Measurements from ENCODE around the gene COL8A1. TPM values are rescaled to one million over a fixed set of nuclear protein-coding genes. Genes with fewer than 3 reads are reported as not detected.

The COL8A1 gene
- total and polyA plus RNA-seq, 10 of the 15 experiments (the other 5 are each of a cell fraction or from before 2014, with no cell fraction given) = 0.04 to 0.73 (median 0.10) TPM; not detected in 5

DNA sequence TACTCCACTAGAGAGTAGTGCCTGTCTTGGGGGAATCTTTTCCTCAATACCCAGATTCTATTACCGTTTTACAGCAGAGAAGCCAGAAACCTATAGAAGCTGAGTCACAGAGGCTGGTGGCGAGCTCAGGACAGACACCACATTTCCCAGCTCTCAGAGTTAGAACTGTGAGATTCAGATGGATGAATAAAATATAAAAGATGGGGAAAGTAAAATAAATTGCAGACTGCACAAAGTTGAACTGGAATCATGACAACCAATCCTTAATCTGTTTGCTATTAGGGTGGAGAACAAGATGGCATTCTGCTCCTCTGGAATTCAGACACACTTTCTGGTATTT lies 138.8 kb downstream of the COL8A1 start:
- BruUV-seq (replicated peaks) = no TSS peak
- ChIA-PET POLR2A (no interaction called here), RAD21 (ENCODE audit: unreplicated experiment) (no interaction called here), SMC1A (ENCODE audit: uncharacterized antibody, unreplicated experiment) (no interaction called here), CTCF (interaction anchor here (1.3 kb wide), 1 partner anchor 31 kb away, joined by 3 read pairs; no protein-coding TSS in a partner anchor)
- TF ChIP-seq HCFC1 (IDR thresholded peaks at IDR 0.05; ENCODE audit: low read length) = no peak
- no peaks in the 10 kb centered on the region for H3K36me3 ChIP-seq (ENCODE audit: control insufficient read depth in 2 of 2, insufficient read depth in 2 of 2, low read length in 1 of 2)
- no peaks in the 10 kb centered on the region for H3K9me3 ChIP-seq (replicated peaks; ENCODE audit: control insufficient read depth, insufficient read depth, low read length)
- no peak overlapping the region for H3K4me3 ChIP-seq
- no peak for FAIRE-seq
- no peaks in the 10 kb centered on the region; a peak in 1 of 4 replicates for H3K27me3 ChIP-seq (replicated peaks in 1 of 2; ENCODE audit: control insufficient read depth in 2 of 2, insufficient read depth in 2 of 2, low read length in 1 of 2)
- H3K4me2 ChIP-seq (ENCODE audit: control insufficient read depth, insufficient read depth) = no peak overlapping the region
- H2AFZ ChIP-seq (ENCODE audit: control insufficient read depth, low read depth, low read length) = no peak overlapping the region
- no peak overlapping the region for H3K9ac ChIP-seq (ENCODE audit: control insufficient read depth, insufficient read depth, low read length)
- no peak for ATAC-seq
- intact Hi-C loops (cut with micrococcal nuclease; ENCODE audit: unreplicated experiment) (no loop called here), in situ Hi-C loops (cut with MboI) (no loop called here)
- H3K79me2 ChIP-seq (ENCODE audit: control insufficient read depth, insufficient read depth, low read length) = no peaks in the 10 kb centered on the region
- no peak for DNase-seq (ENCODE audit: low read depth, low spot score)
- H3K27ac ChIP-seq (ENCODE audit: control insufficient read depth, insufficient read depth) = no peak overlapping the region
- H3K4me1 ChIP-seq (ENCODE audit: control insufficient read depth, insufficient read depth, low read length) = no peaks in the 10 kb centered on the region
- no peaks in the 10 kb centered on the region for H4K20me1 ChIP-seq (ENCODE audit: control insufficient read depth, insufficient read depth)
- 23% methylated on average over 2 of the region's 2 CpGs for WGBS (ENCODE audit: insufficient coverage, insufficient replicate concordance, low lambda C conversion rate, missing lambda C conversion rate)

DNA sequence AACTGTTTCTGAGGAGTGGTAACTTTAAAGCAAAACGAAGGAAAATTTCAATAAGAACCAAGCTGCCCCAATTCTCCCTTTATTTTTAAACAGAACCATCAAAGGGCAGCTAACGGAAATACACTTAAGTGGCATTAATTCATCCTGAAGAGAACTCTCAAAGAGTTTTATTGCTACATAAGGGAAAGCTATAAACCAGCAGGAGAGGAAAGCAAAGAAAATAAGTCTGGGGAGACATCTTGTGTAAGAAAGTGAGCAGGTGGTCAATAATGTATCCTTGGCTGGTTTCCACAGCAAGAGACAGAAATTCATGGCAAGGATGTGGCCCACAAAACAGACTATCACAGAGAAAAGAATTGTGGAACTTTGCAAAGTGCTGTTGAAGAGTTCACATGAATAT lies 139.3 kb downstream of the COL8A1 start:
- H3K27me3 ChIP-seq (replicated peaks in 1 of 2; ENCODE audit: control insufficient read depth in 2 of 2, insufficient read depth in 2 of 2, low read length in 1 of 2) = no peaks in the 10 kb centered on the region; a peak in 1 of 4 replicates
- no TSS peak for BruUV-seq (replicated peaks)
- CTCF ChIA-PET = interaction anchor here (1.3 to 1.5 kb wide), 2 partner anchors 30 kb away, joined by 3 to 4 read pairs; no protein-coding TSS in a partner anchor
- no peak overlapping the region for H2AFZ ChIP-seq (ENCODE audit: control insufficient read depth, low read depth, low read length)
- RAD21 ChIA-PET (ENCODE audit: unreplicated experiment) = no interaction called here
- no peaks in the 10 kb centered on the region for H4K20me1 ChIP-seq (ENCODE audit: control insufficient read depth, insufficient read depth)
- no peak overlapping the region for H3K4me2 ChIP-seq (ENCODE audit: control insufficient read depth, insufficient read depth)
- H3K4me3 ChIP-seq = no peak overlapping the region
- no peak for ATAC-seq
- H3K36me3 ChIP-seq (ENCODE audit: control insufficient read depth in 2 of 2, insufficient read depth in 2 of 2, low read length in 1 of 2) = no peaks in the 10 kb centered on the region
- in situ Hi-C loops (cut with MboI) = no loop called here
- H3K9me3 ChIP-seq (replicated peaks; ENCODE audit: control insufficient read depth, insufficient read depth, low read length) = no peaks in the 10 kb centered on the region
- TF ChIP-seq SP1 (IDR thresholded peaks at IDR 0.05; ENCODE audit: low read depth, low read length) (no peak), GABPA (IDR thresholded peaks at IDR 0.05; ENCODE audit: low read depth) (no peak), SUPT20H (IDR thresholded peaks at IDR 0.05; ENCODE audit: borderline replicate concordance, control insufficient read depth, low read depth, low read length) (no peak), BACH1 (IDR thresholded peaks at IDR 0.05; ENCODE audit: borderline replicate concordance) (no peak), JUNB (IDR thresholded peaks at IDR 0.05) (no peak), SMAD1 (IDR thresholded peaks at IDR 0.05; ENCODE audit: low read depth, partially characterized antibody) (no peak)
- TF ChIP-seq, protein P1, sequence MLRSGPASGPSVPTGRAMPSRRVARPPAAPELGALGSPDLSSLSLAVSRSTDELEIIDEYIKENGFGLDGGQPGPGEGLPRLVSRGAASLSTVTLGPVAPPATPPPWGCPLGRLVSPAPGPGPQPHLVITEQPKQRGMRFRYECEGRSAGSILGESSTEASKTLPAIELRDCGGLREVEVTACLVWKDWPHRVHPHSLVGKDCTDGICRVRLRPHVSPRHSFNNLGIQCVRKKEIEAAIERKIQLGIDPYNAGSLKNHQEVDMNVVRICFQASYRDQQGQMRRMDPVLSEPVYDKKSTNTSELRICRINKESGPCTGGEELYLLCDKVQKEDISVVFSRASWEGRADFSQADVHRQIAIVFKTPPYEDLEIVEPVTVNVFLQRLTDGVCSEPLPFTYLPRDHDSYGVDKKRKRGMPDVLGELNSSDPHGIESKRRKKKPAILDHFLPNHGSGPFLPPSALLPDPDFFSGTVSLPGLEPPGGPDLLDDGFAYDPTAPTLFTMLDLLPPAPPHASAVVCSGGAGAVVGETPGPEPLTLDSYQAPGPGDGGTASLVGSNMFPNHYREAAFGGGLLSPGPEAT (IDR thresholded peaks at IDR 0.05; ENCODE audit: low read depth) = no peak
- TF ChIP-seq, protein P2, sequence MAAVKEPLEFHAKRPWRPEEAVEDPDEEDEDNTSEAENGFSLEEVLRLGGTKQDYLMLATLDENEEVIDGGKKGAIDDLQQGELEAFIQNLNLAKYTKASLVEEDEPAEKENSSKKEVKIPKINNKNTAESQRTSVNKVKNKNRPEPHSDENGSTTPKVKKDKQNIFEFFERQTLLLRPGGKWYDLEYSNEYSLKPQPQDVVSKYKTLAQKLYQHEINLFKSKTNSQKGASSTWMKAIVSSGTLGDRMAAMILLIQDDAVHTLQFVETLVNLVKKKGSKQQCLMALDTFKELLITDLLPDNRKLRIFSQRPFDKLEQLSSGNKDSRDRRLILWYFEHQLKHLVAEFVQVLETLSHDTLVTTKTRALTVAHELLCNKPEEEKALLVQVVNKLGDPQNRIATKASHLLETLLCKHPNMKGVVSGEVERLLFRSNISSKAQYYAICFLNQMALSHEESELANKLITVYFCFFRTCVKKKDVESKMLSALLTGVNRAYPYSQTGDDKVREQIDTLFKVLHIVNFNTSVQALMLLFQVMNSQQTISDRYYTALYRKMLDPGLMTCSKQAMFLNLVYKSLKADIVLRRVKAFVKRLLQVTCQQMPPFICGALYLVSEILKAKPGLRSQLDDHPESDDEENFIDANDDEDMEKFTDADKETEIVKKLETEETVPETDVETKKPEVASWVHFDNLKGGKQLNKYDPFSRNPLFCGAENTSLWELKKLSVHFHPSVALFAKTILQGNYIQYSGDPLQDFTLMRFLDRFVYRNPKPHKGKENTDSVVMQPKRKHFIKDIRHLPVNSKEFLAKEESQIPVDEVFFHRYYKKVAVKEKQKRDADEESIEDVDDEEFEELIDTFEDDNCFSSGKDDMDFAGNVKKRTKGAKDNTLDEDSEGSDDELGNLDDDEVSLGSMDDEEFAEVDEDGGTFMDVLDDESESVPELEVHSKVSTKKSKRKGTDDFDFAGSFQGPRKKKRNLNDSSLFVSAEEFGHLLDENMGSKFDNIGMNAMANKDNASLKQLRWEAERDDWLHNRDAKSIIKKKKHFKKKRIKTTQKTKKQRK (IDR thresholded peaks at IDR 0.05; ENCODE audit: low read depth, low read length) = no peak
- no peak overlapping the region for H3K27ac ChIP-seq (ENCODE audit: control insufficient read depth, insufficient read depth)
- H3K4me1 ChIP-seq (ENCODE audit: control insufficient read depth, insufficient read depth, low read length) = no peaks in the 10 kb centered on the region
- H3K9ac ChIP-seq (ENCODE audit: control insufficient read depth, insufficient read depth, low read length) = no peak overlapping the region
- 0% methylated on average over 2 of the region's 2 CpGs for WGBS (ENCODE audit: insufficient coverage, insufficient replicate concordance, low lambda C conversion rate, missing lambda C conversion rate)
- H3K79me2 ChIP-seq (ENCODE audit: control insufficient read depth, insufficient read depth, low read length) = no peaks in the 10 kb centered on the region
- intact Hi-C loops (cut with micrococcal nuclease; ENCODE audit: unreplicated experiment) = no loop called here
- POLR2A ChIA-PET = no interaction called here
- no peak for FAIRE-seq
- no peak for DNase-seq (ENCODE audit: low read depth, low spot score)
- SMC1A ChIA-PET (ENCODE audit: uncharacterized antibody, unreplicated experiment) = no interaction called here

Data from GM12878 (cell line).